Measurements from ENCODE around the gene GJD4. TPM values are rescaled to one million over a fixed set of nuclear protein-coding genes. Genes with fewer than 3 reads are reported as not detected.

GJD4 gene
- polyA plus RNA-seq, 2 donors = not detected

DNA sequence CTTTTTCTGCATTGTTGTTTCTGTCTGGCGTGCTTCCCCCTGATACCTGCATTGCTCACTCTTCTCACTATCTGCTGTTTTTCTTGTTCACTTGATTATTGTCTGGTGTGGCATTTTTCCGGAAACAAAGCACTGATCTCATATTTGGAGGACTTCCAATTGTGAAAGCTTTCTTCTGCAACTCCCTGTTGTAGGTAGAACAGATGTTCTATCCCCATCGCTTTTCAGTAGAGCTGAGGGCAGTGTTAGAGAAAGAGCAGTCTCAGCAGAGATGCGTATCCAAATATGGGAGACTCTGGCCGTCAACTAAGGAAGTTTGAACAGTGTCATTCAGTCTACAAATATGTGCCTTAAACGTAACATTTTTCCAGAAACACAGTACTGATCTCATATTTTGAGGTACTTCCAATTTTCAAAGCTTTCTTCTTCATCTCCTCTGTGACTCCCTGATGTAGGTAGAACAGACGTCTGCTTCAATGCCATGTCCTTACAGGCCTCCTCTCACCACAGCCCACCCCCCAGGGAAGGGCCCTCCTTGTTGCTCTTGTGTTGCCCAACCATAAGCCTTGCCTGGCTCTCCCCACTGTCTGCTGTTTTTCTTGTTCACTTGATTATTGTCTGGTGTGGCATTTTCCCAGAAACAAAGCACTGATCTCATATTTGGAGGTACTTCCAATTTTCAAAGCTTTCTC lies 27.1 kb upstream of the GJD4 start:
- Histone ChIP-seq H3K4me3 (ENCODE audit: low read depth in 1 of 2, low read length in 2 of 2) (no peak overlapping the region), H3K9me3 (ENCODE audit: control insufficient read depth in 2 of 2, insufficient read depth in 1 of 2, low read depth in 1 of 2, low read length in 1 of 2) (peaks cover 0 to 3% of the 10 kb centered on the region in 2 donors), H3K4me1 (ENCODE audit: control insufficient read depth in 2 of 2, insufficient read depth in 2 of 2, low read length in 1 of 2) (no peaks in the 10 kb centered on the region), H3K27ac (ENCODE audit: low read depth in 2 of 2, low read length in 1 of 2) (no peak overlapping the region), H3K36me3 (ENCODE audit: control insufficient read depth in 2 of 2, insufficient read depth in 2 of 2, low read length in 1 of 2) (peaks cover 0 to 3% of the 10 kb centered on the region in 2 donors), H3K27me3 (ENCODE audit: control insufficient read depth in 1 of 2, insufficient read depth in 2 of 2, low read length in 2 of 2) (no peaks in the 10 kb centered on the region)
- WGBS, 2 donors = 51 to 56% methylated on average over 7 of the region's 7 CpGs

- Histone ChIP-seq H3K36me3 (ENCODE audit: control insufficient read depth in 2 of 2, insufficient read depth in 2 of 2, low read length in 1 of 2) (peaks cover 0 to 3% of the 10 kb centered on the region in 2 donors), H3K4me1 (ENCODE audit: control insufficient read depth in 2 of 2, insufficient read depth in 2 of 2, low read length in 1 of 2) (no peaks in the 10 kb centered on the region), H3K27ac (ENCODE audit: low read depth in 2 of 2, low read length in 1 of 2) (no peak overlapping the region), H3K27me3 (ENCODE audit: control insufficient read depth in 1 of 2, insufficient read depth in 2 of 2, low read length in 2 of 2) (no peaks in the 10 kb centered on the region), H3K4me3 (ENCODE audit: low read depth in 1 of 2, low read length in 2 of 2) (no peak overlapping the region), H3K9me3 (ENCODE audit: control insufficient read depth in 2 of 2, insufficient read depth in 1 of 2, low read depth in 1 of 2, low read length in 1 of 2) (peaks cover 0 to 3% of the 10 kb centered on the region in 2 donors)
- 77 to 83% methylated on average over 4 of the region's 4 CpGs for WGBS, 2 donors
These were observed 26.6 kb upstream of the GJD4 start for GRCh38 chr10:35578618-35578956.

DNA sequence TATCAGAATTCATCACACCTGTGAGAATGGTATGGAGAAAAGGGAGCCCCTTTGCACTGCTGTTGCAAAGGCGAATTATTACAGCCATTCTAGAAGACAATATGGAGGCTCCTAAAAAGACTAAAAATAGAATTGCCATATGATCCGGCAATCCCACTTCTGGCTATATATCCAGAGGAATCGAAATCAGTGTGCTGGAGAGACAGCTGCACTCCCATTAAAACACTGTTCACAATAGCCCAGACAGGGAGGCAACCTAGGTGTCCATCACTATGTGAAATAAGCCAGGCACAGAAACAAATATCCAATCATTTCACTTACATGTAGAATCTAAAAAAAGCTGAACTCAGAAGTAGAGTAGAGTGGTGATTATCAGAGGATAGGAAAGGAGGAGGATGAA lies 26.0 kb upstream of the GJD4 start:
- no peaks in the 10 kb centered on the region for H3K27me3 ChIP-seq (ENCODE audit: control insufficient read depth in 1 of 2, insufficient read depth in 2 of 2, low read length in 2 of 2)
- peaks cover 0 to 3% of the 10 kb centered on the region in 2 donors for H3K36me3 ChIP-seq (ENCODE audit: control insufficient read depth in 2 of 2, insufficient read depth in 2 of 2, low read length in 1 of 2)
- no peak overlapping the region for H3K4me3 ChIP-seq (ENCODE audit: low read depth in 1 of 2, low read length in 2 of 2)
- H3K4me1 ChIP-seq (ENCODE audit: control insufficient read depth in 2 of 2, insufficient read depth in 2 of 2, low read length in 1 of 2) = no peaks in the 10 kb centered on the region
- 79 to 88% methylated on average over 3 of the region's 3 CpGs for WGBS, 2 donors
- H3K9me3 ChIP-seq (ENCODE audit: control insufficient read depth in 2 of 2, insufficient read depth in 1 of 2, low read depth in 1 of 2, low read length in 1 of 2) = peaks cover 0 to 3% of the 10 kb centered on the region in 2 donors
- no peak overlapping the region for H3K27ac ChIP-seq (ENCODE audit: low read depth in 2 of 2, low read length in 1 of 2)

- 53 to 57% methylated on average over 12 of the region's 12 CpGs for WGBS, 2 donors
- H3K27me3 ChIP-seq (ENCODE audit: control insufficient read depth in 1 of 2, insufficient read depth in 2 of 2, low read length in 2 of 2) = no peaks in the 10 kb centered on the region
- no peak overlapping the region for H3K4me3 ChIP-seq (ENCODE audit: low read depth in 1 of 2, low read length in 2 of 2)
These were observed 25.3 kb upstream of the GJD4 start for GRCh38 chr10:35579726-35580422.

GRCh38 chr10:35580423-35580770 lies 24.7 kb upstream of the GJD4 start:
- WGBS, 2 donors = 75 to 77% methylated on average over 3 of the region's 3 CpGs

More at GRCh38 chr10:35579726-35580422, 25.3 kb upstream of the GJD4 start:
- Histone ChIP-seq H3K9me3 (ENCODE audit: control insufficient read depth in 2 of 2, insufficient read depth in 1 of 2, low read depth in 1 of 2, low read length in 1 of 2) (peaks cover 0 to 3% of the 10 kb centered on the region in 2 donors), H3K4me1 (ENCODE audit: control insufficient read depth in 2 of 2, insufficient read depth in 2 of 2, low read length in 1 of 2) (no peaks in the 10 kb centered on the region), H3K36me3 (ENCODE audit: control insufficient read depth in 2 of 2, insufficient read depth in 2 of 2, low read length in 1 of 2) (no peaks in the 10 kb centered on the region), H3K27ac (ENCODE audit: low read depth in 2 of 2, low read length in 1 of 2) (no peak overlapping the region)

GRCh38 chr10:35581655-35582054 lies 23.5 kb upstream of the GJD4 start:
- Histone ChIP-seq H3K4me3 (ENCODE audit: low read depth in 1 of 2, low read length in 2 of 2) (no peak overlapping the region), H3K36me3 (ENCODE audit: control insufficient read depth in 2 of 2, insufficient read depth in 2 of 2, low read length in 1 of 2) (no peaks in the 10 kb centered on the region), H3K27me3 (ENCODE audit: control insufficient read depth in 1 of 2, insufficient read depth in 2 of 2, low read length in 2 of 2) (no peaks in the 10 kb centered on the region), H3K27ac (ENCODE audit: low read depth in 2 of 2, low read length in 1 of 2) (no peak overlapping the region), H3K9me3 (ENCODE audit: control insufficient read depth in 2 of 2, insufficient read depth in 1 of 2, low read depth in 1 of 2, low read length in 1 of 2) (peaks cover 0 to 3% of the 10 kb centered on the region in 2 donors), H3K4me1 (ENCODE audit: control insufficient read depth in 2 of 2, insufficient read depth in 2 of 2, low read length in 1 of 2) (peaks cover 2 to 5% of the 10 kb centered on the region in 2 donors)
- WGBS, 2 donors = 86 to 90% methylated on average over 6 of the region's 6 CpGs

More at GRCh38 chr10:35580423-35580770, 24.7 kb upstream of the GJD4 start:
- Histone ChIP-seq H3K36me3 (ENCODE audit: control insufficient read depth in 2 of 2, insufficient read depth in 2 of 2, low read length in 1 of 2) (no peaks in the 10 kb centered on the region), H3K4me3 (ENCODE audit: low read depth in 1 of 2, low read length in 2 of 2) (no peak overlapping the region), H3K27ac (ENCODE audit: low read depth in 2 of 2, low read length in 1 of 2) (no peak overlapping the region), H3K4me1 (ENCODE audit: control insufficient read depth in 2 of 2, insufficient read depth in 2 of 2, low read length in 1 of 2) (no peaks in the 10 kb centered on the region), H3K27me3 (ENCODE audit: control insufficient read depth in 1 of 2, insufficient read depth in 2 of 2, low read length in 2 of 2) (no peaks in the 10 kb centered on the region), H3K9me3 (ENCODE audit: control insufficient read depth in 2 of 2, insufficient read depth in 1 of 2, low read depth in 1 of 2, low read length in 1 of 2) (peaks cover 0 to 3% of the 10 kb centered on the region in 2 donors)

DNA sequence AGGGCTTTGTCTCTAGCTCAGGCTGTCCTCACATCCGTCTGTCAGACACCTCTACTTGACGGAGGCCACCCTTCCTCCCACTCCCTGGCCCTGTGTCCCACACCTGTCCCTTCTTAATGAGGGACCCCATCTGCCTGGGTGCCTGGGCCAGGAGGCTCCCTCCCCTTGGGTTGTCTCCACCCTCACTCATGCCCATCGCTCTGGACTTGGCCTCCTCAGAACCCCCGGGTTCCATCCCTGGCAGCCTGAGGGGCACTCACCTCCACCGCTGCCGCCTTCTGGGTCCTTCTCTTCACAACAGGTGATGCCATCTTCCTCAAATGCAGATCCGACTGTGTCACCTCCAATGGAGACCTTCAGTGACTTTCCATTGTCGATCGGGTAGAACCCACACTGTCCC lies 20.2 kb upstream of the GJD4 start:
- peaks cover 0 to 5% of the 10 kb centered on the region in 2 donors for H3K27me3 ChIP-seq (ENCODE audit: control insufficient read depth in 1 of 2, insufficient read depth in 2 of 2, low read length in 2 of 2)

GRCh38 chr10:35585356-35585755 lies 19.8 kb upstream of the GJD4 start:
- no peak overlapping the region for H3K27ac ChIP-seq (ENCODE audit: low read depth in 2 of 2, low read length in 1 of 2)
- H3K36me3 ChIP-seq (ENCODE audit: control insufficient read depth in 2 of 2, insufficient read depth in 2 of 2, low read length in 1 of 2) = no peaks in the 10 kb centered on the region
- H3K4me1 ChIP-seq (ENCODE audit: control insufficient read depth in 2 of 2, insufficient read depth in 2 of 2, low read length in 1 of 2) = peaks cover 3 to 5% of the 10 kb centered on the region in 2 donors
- peaks cover 0 to 5% of the 10 kb centered on the region in 2 donors for H3K27me3 ChIP-seq (ENCODE audit: control insufficient read depth in 1 of 2, insufficient read depth in 2 of 2, low read length in 2 of 2)
- no peaks in the 10 kb centered on the region for H3K9me3 ChIP-seq (ENCODE audit: control insufficient read depth in 2 of 2, insufficient read depth in 1 of 2, low read depth in 1 of 2, low read length in 1 of 2)
- WGBS, 2 donors = 93 to 95% methylated on average over 11 of the region's 11 CpGs
- no peak overlapping the region for H3K4me3 ChIP-seq (ENCODE audit: low read depth in 1 of 2, low read length in 2 of 2)

More for the DNA sequence above, 20.2 kb upstream of the GJD4 start:
- Histone ChIP-seq H3K4me1 (ENCODE audit: control insufficient read depth in 2 of 2, insufficient read depth in 2 of 2, low read length in 1 of 2) (peaks cover 3 to 5% of the 10 kb centered on the region in 2 donors), H3K36me3 (ENCODE audit: control insufficient read depth in 2 of 2, insufficient read depth in 2 of 2, low read length in 1 of 2) (no peaks in the 10 kb centered on the region), H3K4me3 (ENCODE audit: low read depth in 1 of 2, low read length in 2 of 2) (no peak overlapping the region), H3K27ac (ENCODE audit: low read depth in 2 of 2, low read length in 1 of 2) (no peak overlapping the region), H3K9me3 (ENCODE audit: control insufficient read depth in 2 of 2, insufficient read depth in 1 of 2, low read depth in 1 of 2, low read length in 1 of 2) (no peaks in the 10 kb centered on the region)
- 92 to 95% methylated on average over 9 of the region's 9 CpGs for WGBS, 2 donors

- 36 to 43% methylated on average over 8 of the region's 8 CpGs for WGBS, 2 donors
- Histone ChIP-seq H3K27me3 (ENCODE audit: control insufficient read depth in 1 of 2, insufficient read depth in 2 of 2, low read length in 2 of 2) (peaks cover 0 to 7% of the 10 kb centered on the region in 2 donors), H3K4me1 (ENCODE audit: control insufficient read depth in 2 of 2, insufficient read depth in 2 of 2, low read length in 1 of 2) (peaks cover 3 to 5% of the 10 kb centered on the region in 2 donors)
These were observed 19.1 kb upstream of the GJD4 start for GRCh38 chr10:35585903-35586535.

More at GRCh38 chr10:35585903-35586535, 19.1 kb upstream of the GJD4 start:
- Histone ChIP-seq H3K9me3 (ENCODE audit: control insufficient read depth in 2 of 2, insufficient read depth in 1 of 2, low read depth in 1 of 2, low read length in 1 of 2) (peaks cover 0 to 3% of the 10 kb centered on the region in 2 donors), H3K36me3 (ENCODE audit: control insufficient read depth in 2 of 2, insufficient read depth in 2 of 2, low read length in 1 of 2) (no peaks in the 10 kb centered on the region), H3K27ac (ENCODE audit: low read depth in 2 of 2, low read length in 1 of 2) (no peak overlapping the region), H3K4me3 (ENCODE audit: low read depth in 1 of 2, low read length in 2 of 2) (no peak overlapping the region)
